ENCODE measurements around the gene SHISA6.

DNA sequence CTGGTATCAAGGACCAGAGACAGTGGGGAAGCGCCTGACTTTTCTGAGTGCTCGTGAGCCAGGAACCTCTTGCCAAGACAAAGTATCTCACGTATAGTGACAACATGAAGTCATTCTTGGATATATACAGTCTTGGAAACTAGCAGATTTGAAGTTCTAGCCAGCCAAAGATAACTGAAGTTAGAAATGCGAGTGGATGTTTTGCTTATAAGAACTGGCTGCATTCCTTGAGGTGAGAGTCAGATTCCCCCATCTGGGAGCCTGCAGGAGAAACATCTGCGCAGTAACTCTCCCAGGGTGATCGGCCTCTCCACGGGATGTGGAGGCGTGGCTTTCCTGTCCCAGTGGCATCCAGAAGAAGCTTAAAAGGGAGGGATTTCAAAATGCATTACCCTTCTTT, 89.8 kb downstream of the SHISA6 start:
- no peak for TF ChIP-seq ZNF8 (CRISPR knock-in tag; IDR thresholded peaks at IDR 0.05)
- TF ChIP-seq RARB (CRISPR knock-in tag; IDR thresholded peaks at IDR 0.05) = no peak
- TF ChIP-seq ZFP3 (CRISPR knock-in tag; IDR thresholded peaks at IDR 0.05) = no peak
- TF ChIP-seq ISL1 (CRISPR knock-in tag; IDR thresholded peaks at IDR 0.05) = no peak
- TF ChIP-seq ZFP30 (CRISPR knock-in tag; IDR thresholded peaks at IDR 0.05) = no peak

Measured in SK-N-SH treated with all-trans-retinoic acid at 6 μM for 48 hours (cell line).